ENCODE measurements around the gene POU4F3.

The POU4F3 gene

DNA sequence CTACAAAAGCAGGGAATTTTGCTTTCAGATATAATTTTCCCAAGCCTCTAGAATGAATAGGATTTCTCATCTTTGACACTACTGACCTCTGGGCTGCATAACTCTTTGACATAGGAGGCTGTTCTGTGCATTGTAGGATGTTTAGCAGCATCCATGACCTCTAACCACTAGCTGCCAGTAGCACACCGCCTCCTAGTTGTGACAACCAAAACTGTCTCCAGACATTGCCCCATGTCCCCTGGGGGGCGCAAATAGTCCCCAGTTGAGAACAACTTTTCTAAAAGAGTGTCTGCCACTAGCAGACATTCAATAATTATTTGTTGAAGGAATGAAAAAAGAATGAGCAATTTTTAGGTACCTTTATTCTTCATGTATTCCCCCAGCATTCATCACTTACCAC is 51.8 kb downstream of the POU4F3 start:
- H3K4me3 ChIP-seq (ENCODE audit: low read depth, low read length): no peak overlapping the region
- TF ChIP-seq, protein P1, sequence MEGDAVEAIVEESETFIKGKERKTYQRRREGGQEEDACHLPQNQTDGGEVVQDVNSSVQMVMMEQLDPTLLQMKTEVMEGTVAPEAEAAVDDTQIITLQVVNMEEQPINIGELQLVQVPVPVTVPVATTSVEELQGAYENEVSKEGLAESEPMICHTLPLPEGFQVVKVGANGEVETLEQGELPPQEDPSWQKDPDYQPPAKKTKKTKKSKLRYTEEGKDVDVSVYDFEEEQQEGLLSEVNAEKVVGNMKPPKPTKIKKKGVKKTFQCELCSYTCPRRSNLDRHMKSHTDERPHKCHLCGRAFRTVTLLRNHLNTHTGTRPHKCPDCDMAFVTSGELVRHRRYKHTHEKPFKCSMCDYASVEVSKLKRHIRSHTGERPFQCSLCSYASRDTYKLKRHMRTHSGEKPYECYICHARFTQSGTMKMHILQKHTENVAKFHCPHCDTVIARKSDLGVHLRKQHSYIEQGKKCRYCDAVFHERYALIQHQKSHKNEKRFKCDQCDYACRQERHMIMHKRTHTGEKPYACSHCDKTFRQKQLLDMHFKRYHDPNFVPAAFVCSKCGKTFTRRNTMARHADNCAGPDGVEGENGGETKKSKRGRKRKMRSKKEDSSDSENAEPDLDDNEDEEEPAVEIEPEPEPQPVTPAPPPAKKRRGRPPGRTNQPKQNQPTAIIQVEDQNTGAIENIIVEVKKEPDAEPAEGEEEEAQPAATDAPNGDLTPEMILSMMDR (conservative IDR thresholded peaks at IDR 0.05; ENCODE audit: low read depth, low read length): peak; percentile 31
- no peak for DNase-seq (ENCODE audit: low read depth)

Data from choroid plexus epithelial cell (primary cell).